ENCODE measurements around the gene REG3G.
"Not testable (repeated sequence)": the region's sequence is repeated elsewhere in the genome, so short reads cannot be mapped to it uniquely, and the experiment has no call there.

The REG3G gene

GRCh38 chr2:79009388-79009787 lies 16.1 kb upstream of the REG3G start:
- TF ChIP-seq CTCF (IDR thresholded peaks at IDR 0.05; ENCODE audit: insufficient read depth, low read depth, low read length, missing control alignments), result no peak
- H3K4me3 ChIP-seq (ENCODE audit: low read length), result no peak overlapping the region
- no peak for DNase-seq (ENCODE audit: low read depth)

GRCh38 chr2:79011496-79011895 lies 14.0 kb upstream of the REG3G start:
- TF ChIP-seq CTCF (IDR thresholded peaks at IDR 0.05; ENCODE audit: insufficient read depth, low read depth, low read length, missing control alignments), result no peak
- no peak overlapping the region for H3K4me3 ChIP-seq (ENCODE audit: low read length)
- no peak for DNase-seq (ENCODE audit: low read depth)

- no peak for TF ChIP-seq CTCF (IDR thresholded peaks at IDR 0.05; ENCODE audit: insufficient read depth, low read depth, low read length, missing control alignments)
- DNase-seq (ENCODE audit: low read depth), result no peak
- H3K4me3 ChIP-seq (ENCODE audit: low read length), result no peak overlapping the region
These were observed 11.9 kb upstream of the REG3G start for GRCh38 chr2:79013629-79014028.

GRCh38 chr2:79016342-79016741 lies 9.2 kb upstream of the REG3G start:
- no peak overlapping the region for H3K4me3 ChIP-seq (ENCODE audit: low read length)
- no peak for TF ChIP-seq CTCF (IDR thresholded peaks at IDR 0.05; ENCODE audit: insufficient read depth, low read depth, low read length, missing control alignments)
- DNase-seq (ENCODE audit: low read depth), result no peak

- TF ChIP-seq CTCF (IDR thresholded peaks at IDR 0.05; ENCODE audit: insufficient read depth, low read depth, low read length, missing control alignments), result no peak
- no peak overlapping the region for H3K4me3 ChIP-seq (ENCODE audit: low read length)
- DNase-seq (ENCODE audit: low read depth), result no peak
These were observed 559 bp downstream of the REG3G start for GRCh38 chr2:79026061-79026460.

GRCh38 chr2:79039944-79040343 lies 14.4 kb downstream of the REG3G start:
- TF ChIP-seq CTCF (IDR thresholded peaks at IDR 0.05; ENCODE audit: insufficient read depth, low read depth, low read length, missing control alignments), result no peak
- no peak overlapping the region for H3K4me3 ChIP-seq (ENCODE audit: low read length)
- DNase-seq (ENCODE audit: low read depth), result no peak

GRCh38 chr2:79041032-79041448 lies 15.5 kb downstream of the REG3G start:
- no peak for DNase-seq (ENCODE audit: low read depth)
- no peak overlapping the region for H3K4me3 ChIP-seq (ENCODE audit: low read length)
- peak; percentile 15 for TF ChIP-seq CTCF (IDR thresholded peaks at IDR 0.05; ENCODE audit: insufficient read depth, low read depth, low read length, missing control alignments)

- H3K4me3 ChIP-seq (ENCODE audit: low read length); DNase-seq (ENCODE audit: low read depth): not testable (repeated sequence)
These were observed 28.0 kb downstream of the REG3G start for GRCh38 chr2:79053486-79053885.

GRCh38 chr2:79054769-79055168 lies 29.3 kb downstream of the REG3G start:
- H3K4me3 ChIP-seq (ENCODE audit: low read length); DNase-seq (ENCODE audit: low read depth): not testable (repeated sequence)
